HepG2 (cell line): ENCODE results near the gene CACNA2D1.

Experiments used
- CTCF ChIP-seq: sonication (generic); formaldehyde crosslinking; IDR thresholded peaks from 2 replicates; pipeline ENCODE4 v1.5.0; 2020; ENCODE audit warnings: mild to moderate bottlenecking, missing genetic modification reagents, moderate library complexity
- DPF2 ChIP-seq: sonication (generic); formaldehyde crosslinking; IDR thresholded peaks from 2 replicates; pipeline ENCODE4 v1.4.0; 2020; ENCODE audit warnings: mild to moderate bottlenecking, low read depth, missing genetic modification reagents, borderline replicate concordance
- FOXO1 ChIP-seq: sonication (generic); formaldehyde crosslinking; IDR thresholded peaks from 2 replicates; pipeline ENCODE4 v1.4.0; 2020; ENCODE audit warnings: missing genetic modification reagents
- HDAC6 ChIP-seq: fragments of 200-600 bp; sonication (generic); IDR thresholded peaks from 2 replicates; pipeline ENCODE4 v1.7.0; 2017; ENCODE audit warnings: mild to moderate bottlenecking, antibody characterized with exemption, low read length, low read depth
- PHF5A ChIP-seq: IDR thresholded peaks from one replicate; pipeline ENCODE4 v1.6.1; 2018; ENCODE audit warnings: low read depth, missing genetic modification reagents; ENCODE audit not compliant: unreplicated experiment
- STAT6 ChIP-seq: sonication (generic); formaldehyde crosslinking; IDR thresholded peaks from 2 replicates; pipeline ENCODE4 v1.4.0; 2020; ENCODE audit warnings: missing genetic modification reagents, mild to moderate bottlenecking, borderline replicate concordance
- TAF1 ChIP-seq: sonication (generic); formaldehyde crosslinking; IDR thresholded peaks from 2 replicates; pipeline ENCODE4 v1.4.0; 2020; ENCODE audit warnings: missing genetic modification reagents

GRCh38 chr7:82414389-82414788 is 29.2 kb downstream of the CACNA2D1 start:
- TF ChIP-seq TAF1 (CRISPR knock-in tag), result no peak
- no peak for TF ChIP-seq CTCF (CRISPR knock-in tag)
- TF ChIP-seq STAT6 (CRISPR knock-in tag), result no peak
- no peak for TF ChIP-seq FOXO1
- TF ChIP-seq HDAC6, result no peak
- TF ChIP-seq DPF2 (CRISPR knock-in tag), result no peak
- no peak for TF ChIP-seq PHF5A (CRISPR knock-in tag)
